GM18519 (cell line): ENCODE measurements around the gene MPI.
A peak's percentile ranks its signal among the peaks of the same experiment; 100 is the strongest.

Experiments used
- ATAC-seq: cut with Tn5 transposase; IDR thresholded peaks from one replicate; pipeline ENCODE4 v1.9.1; 2021; ENCODE audit warnings: mild to moderate bottlenecking, moderate library complexity; ENCODE audit not compliant: unreplicated experiment, low FRiP score

Gene MPI

GRCh38 chr15:74889883-74890664 lies at the start of gene MPI:
MPI (plus strand) TSS chr15:74890042; CDS start chr15:74890074, 32 bp downstream.
- ATAC-seq = peak; percentile 85

- no peak for ATAC-seq
These were observed 48.7 kb upstream of the MPI start for GRCh38 chr15:74840851-74841775.

GRCh38 chr15:74841891-74842373 lies 47.9 kb upstream of the MPI start:
- ATAC-seq = no peak

DNA sequence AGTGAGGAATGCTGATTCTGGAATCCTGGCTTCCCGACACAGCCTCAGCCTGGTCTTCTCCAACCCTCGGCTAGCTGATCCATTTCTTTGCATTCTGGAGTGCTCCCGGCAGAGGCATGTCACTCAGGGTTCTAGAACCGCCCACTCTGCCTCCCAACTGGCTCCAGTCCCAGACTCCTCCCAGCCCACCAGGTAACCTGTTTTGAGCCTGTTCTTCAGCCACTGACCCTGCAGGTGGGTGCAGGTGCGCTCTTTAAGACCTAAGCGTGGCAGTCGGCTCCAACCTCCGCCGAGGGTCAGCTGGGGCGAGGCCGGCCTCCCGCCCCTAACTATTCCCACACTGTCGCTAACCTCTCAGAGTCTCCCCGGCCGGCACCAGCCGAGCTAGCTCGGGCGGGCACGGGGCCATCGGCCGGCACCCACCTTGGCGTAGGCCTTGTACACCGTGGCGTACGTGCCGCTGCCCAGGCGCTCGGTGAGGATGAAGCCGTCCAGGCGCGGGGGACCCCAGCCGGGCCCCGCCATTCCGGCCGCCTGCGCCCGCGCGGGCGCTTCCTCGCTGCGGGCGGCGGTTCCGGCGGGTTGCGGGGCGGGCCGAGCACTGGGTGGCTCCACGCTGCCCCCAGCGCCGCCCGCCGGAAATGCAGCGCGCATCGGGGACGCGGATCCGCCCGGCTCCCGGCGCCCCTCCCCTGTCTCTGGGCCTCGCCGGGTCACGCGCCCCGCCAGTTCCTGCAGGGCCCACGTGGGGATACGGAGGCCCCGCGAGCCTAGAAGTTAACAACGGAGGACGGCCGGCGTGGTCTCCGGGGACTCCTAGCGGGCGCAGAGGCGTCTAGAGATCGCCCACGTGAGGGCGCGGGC lies 47.0 kb upstream of the MPI start, which contains the start of gene ULK3:
ULK3 (minus strand) TSS at position 576 of the 864 bp plus-strand sequence; CDS start at position 525, 51 bp downstream.
- ATAC-seq = peak; percentile 70

- ATAC-seq = no peak
These were observed 46.4 kb upstream of the MPI start for GRCh38 chr15:74843445-74843828.

GRCh38 chr15:74843891-74844299 lies 45.9 kb upstream of the MPI start:
- no peak for ATAC-seq

- no peak for ATAC-seq
These were observed 45.3 kb upstream of the MPI start for GRCh38 chr15:74844319-74845207.

GRCh38 chr15:74845208-74845568 lies 44.7 kb upstream of the MPI start:
- ATAC-seq = no peak

DNA sequence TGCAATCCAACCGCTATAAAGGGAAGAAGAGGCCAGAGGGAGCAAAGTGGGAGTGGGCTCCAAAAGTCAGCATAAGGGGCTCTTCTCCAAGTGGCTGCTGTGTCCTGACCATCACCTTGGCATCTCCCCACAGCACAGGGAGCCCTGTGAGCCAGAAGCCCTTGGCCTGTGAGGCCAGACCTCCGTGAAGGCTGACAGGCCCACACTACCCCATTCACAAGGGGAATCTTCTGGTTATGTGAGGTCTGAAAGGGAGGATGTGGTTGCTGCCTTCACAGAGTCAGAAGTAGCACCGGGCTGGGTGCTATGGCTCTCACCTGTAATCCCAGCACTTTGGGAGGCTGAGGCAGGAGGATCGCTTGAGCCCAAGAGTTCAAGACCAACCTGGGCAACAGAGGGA lies 44.3 kb upstream of the MPI start:
- no peak for ATAC-seq

DNA sequence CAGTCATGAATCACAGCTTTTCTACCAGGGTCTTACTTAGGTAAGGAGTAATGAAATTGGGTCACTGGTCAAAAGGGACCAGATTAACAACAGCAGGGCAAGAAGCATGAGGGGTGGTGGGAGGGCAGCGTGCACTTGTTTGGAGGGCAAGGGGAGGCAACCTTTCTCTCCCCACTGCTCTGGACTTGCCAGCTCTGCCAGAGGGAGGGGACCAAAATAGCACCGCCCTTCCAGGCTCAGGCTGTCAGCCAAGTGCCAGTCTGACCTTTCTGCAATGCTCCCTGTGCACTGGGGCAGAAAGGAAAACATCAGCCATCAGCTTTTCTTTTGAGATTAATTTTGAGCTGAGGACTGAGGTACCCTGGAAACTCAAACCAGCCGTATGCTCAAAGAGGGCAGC lies 42.4 kb upstream of the MPI start:
- no peak for ATAC-seq

- ATAC-seq = no peak
These were observed 39.4 kb upstream of the MPI start for GRCh38 chr15:74850393-74850792.

DNA sequence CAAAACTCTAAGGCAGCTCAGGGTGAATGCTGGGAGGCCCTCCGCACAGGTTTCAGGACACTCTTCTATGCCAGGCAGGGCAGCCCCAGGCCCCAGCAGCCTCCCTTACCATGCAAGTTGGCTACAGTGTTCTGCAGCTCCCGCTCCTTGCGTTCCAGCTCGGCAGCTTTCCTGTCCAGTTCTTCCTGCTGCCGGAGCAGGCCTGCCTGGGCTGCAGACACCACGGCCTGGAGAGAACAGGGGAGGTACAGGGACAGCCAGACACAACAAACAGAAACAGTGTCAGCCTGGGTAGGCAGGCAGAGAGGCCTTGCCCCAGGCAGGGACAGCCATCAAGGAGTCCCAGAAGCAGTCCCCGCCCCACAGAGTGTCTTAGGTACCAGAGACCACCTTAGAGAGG lies 37.9 kb upstream of the MPI start:
- ATAC-seq = no peak

DNA sequence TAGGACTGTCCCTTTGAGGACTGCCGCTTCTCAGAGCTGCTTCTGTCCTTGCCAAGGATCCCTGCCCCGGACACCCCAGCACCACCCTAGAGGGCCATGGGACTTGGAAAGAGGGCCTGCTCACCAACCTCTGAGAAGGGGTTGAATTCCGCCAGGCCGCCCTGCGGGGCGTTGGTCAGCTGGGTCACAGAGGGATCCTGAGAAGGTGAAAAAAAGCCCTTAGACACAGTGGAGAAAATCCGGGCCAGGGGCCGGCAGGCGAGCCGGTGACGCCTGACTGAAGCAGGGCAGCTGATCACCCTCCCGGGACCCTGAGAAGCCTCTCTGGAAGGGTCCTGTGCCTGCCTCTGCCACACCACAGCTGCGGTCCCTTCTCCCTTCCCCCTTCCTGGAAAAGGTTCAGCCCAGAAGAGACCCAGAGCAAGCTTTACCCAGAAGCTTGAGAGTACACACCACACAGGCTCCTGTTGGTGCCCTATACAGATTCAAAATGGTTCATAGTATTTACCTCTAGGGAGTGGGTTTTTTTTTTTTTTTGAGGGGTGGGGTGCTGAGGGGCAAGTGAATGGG lies 35.3 kb upstream of the MPI start:
- no peak for ATAC-seq

- no peak for ATAC-seq
These were observed 34.0 kb upstream of the MPI start for GRCh38 chr15:74855857-74856256.

DNA sequence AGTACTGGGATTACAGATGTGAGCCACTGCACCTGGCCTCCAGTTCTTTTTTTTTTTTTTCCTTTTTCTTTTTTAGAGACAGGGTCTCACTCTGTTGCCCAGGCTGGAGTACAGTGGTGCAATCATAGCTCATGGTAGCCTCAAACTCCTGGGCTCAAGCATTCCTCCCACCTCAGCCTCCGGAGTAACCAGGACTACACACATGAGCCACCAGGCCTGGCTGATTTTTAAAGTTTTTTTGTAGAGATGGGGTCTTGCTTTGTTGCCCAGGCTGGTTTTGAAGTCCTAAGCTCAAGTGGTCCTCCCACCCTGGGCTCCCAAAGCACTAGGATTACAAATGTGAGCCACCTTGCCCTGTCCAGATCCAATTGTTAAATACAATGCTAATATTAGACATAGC lies 33.3 kb upstream of the MPI start:
- ATAC-seq = no peak

DNA sequence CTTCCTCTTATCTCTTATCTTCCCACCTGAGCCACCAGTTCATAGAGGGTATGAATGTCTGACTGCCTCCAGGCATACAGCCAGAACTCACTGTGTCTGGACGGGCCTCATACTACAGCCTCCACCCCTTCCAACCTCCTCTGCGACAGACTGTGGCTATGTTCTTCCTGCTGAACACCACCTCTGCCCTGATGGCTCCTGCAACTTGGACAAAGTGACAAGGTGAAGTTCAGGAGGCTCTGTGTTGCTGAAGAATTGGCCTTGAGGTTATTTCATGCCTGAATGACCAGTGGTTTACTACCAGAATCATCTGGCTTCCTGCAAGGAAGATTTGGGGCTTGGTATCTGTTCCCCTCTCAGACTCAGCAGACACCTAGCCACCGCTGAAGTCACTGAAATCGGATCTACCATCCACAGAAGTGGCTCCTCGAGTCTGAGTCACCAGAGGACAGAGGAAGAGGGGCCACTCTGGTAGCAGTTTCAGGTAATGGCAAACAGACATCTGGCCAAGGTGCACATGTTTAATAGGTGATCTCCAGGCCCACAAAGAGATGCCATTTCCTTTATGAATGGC lies 32.7 kb upstream of the MPI start:
- ATAC-seq = no peak

GRCh38 chr15:74857671-74858368 lies 32.0 kb upstream of the MPI start:
- ATAC-seq = no peak

GRCh38 chr15:74858369-74858740 lies 31.5 kb upstream of the MPI start:
- no peak for ATAC-seq
